ENCODE measurements around the gene TTC7B.
A peak's percentile ranks its signal among the peaks of the same experiment; 100 is the strongest.
"Not testable (repeated sequence)": the region's sequence is repeated elsewhere in the genome, so short reads cannot be mapped to it uniquely, and the experiment has no call there.

TTC7B gene

GRCh38 chr14:90531497-90531896 lies 284.7 kb downstream of the TTC7B start:
- in situ Hi-C loops (cut with HindIII; ENCODE audit: low sequenced_read_pairs), result no loop called here
- TF ChIP-seq CTCF (IDR thresholded peaks at IDR 0.05; ENCODE audit: low read depth, low read length, missing control alignments), result no peak

GRCh38 chr14:90530523-90530922 lies 285.7 kb downstream of the TTC7B start:
- in situ Hi-C loops (cut with HindIII; ENCODE audit: low sequenced_read_pairs), result no loop called here
- no peak for DNase-seq (ENCODE audit: low read depth)
- no peak for TF ChIP-seq CTCF (IDR thresholded peaks at IDR 0.05; ENCODE audit: low read depth, low read length, missing control alignments)
- H3K4me3 ChIP-seq (ENCODE audit: low read depth, low read length), result no peak overlapping the region

More at GRCh38 chr14:90531497-90531896, 284.7 kb downstream of the TTC7B start:
- DNase-seq (ENCODE audit: low read depth), result no peak
- no peak overlapping the region for H3K4me3 ChIP-seq (ENCODE audit: low read depth, low read length)

GRCh38 chr14:90527978-90528377 lies 288.3 kb downstream of the TTC7B start:
- H3K4me3 ChIP-seq (ENCODE audit: low read depth, low read length), result no peak overlapping the region
- in situ Hi-C loops (cut with HindIII; ENCODE audit: low sequenced_read_pairs), result no loop called here
- DNase-seq (ENCODE audit: low read depth), result no peak
- no peak for TF ChIP-seq CTCF (IDR thresholded peaks at IDR 0.05; ENCODE audit: low read depth, low read length, missing control alignments)

- H3K4me3 ChIP-seq (ENCODE audit: low read depth, low read length); DNase-seq (ENCODE audit: low read depth); in situ Hi-C loops (cut with HindIII; ENCODE audit: low sequenced_read_pairs): not testable (repeated sequence)
These were observed 289.7 kb downstream of the TTC7B start for GRCh38 chr14:90526536-90526935.

- in situ Hi-C loops (cut with HindIII; ENCODE audit: low sequenced_read_pairs); H3K4me3 ChIP-seq (ENCODE audit: low read depth, low read length); DNase-seq (ENCODE audit: low read depth): not testable (repeated sequence)
These were observed 290.7 kb downstream of the TTC7B start for GRCh38 chr14:90525353-90526028.

GRCh38 chr14:90523961-90524875 lies 292.0 kb downstream of the TTC7B start:
- in situ Hi-C loops (cut with HindIII; ENCODE audit: low sequenced_read_pairs), result no loop called here
- TF ChIP-seq CTCF (IDR thresholded peaks at IDR 0.05; ENCODE audit: low read depth, low read length, missing control alignments), result no peak
- H3K4me3 ChIP-seq (ENCODE audit: low read depth, low read length), result no peak overlapping the region
- DNase-seq (ENCODE audit: low read depth), result no peak

- TF ChIP-seq CTCF (IDR thresholded peaks at IDR 0.05; ENCODE audit: low read depth, low read length, missing control alignments), result no peak
- in situ Hi-C loops (cut with HindIII; ENCODE audit: low sequenced_read_pairs), result no loop called here
- no peak overlapping the region for H3K4me3 ChIP-seq (ENCODE audit: low read depth, low read length)
- DNase-seq (ENCODE audit: low read depth), result peak; percentile 70
These were observed 292.7 kb downstream of the TTC7B start for GRCh38 chr14:90523544-90523943.
